HepG2 (cell line): Measurements from ENCODE around the gene PTPN14. TPM values are rescaled to one million over a fixed set of nuclear protein-coding genes. Genes with fewer than 3 reads are reported as not detected.
A peak's percentile ranks its signal among the peaks of the same experiment; 100 is the strongest.

Experiments
- BHLHE40 ChIP-seq: IDR thresholded peaks from 2 replicates; pipeline ENCODE4 v1.6.1; 2011; ENCODE audit warnings: low read length, improper control_type of control experiment
- CHD4 ChIP-seq: fragments of 200-600 bp; sonication (generic); IDR thresholded peaks from 2 replicates; pipeline ENCODE4 v1.7.0; 2017; ENCODE audit warnings: mild to moderate bottlenecking, low read length, borderline replicate concordance
- CREB3 ChIP-seq: sonication (generic); formaldehyde crosslinking; IDR thresholded peaks from 2 replicates; pipeline ENCODE4 v1.5.0; 2020; ENCODE audit warnings: missing genetic modification reagents
- FOSL2 ChIP-seq: sonication (generic); formaldehyde crosslinking; IDR thresholded peaks from 2 replicates; pipeline ENCODE4 v1.4.0; 2020; ENCODE audit warnings: missing genetic modification reagents
- HOXA3 ChIP-seq: sonication (generic); formaldehyde crosslinking; IDR thresholded peaks from 2 replicates; pipeline ENCODE4 v1.5.0; 2020; ENCODE audit warnings: missing genetic modification reagents
- KDM6A ChIP-seq: IDR thresholded peaks from 2 replicates; pipeline ENCODE4 v1.6.1; 2016; ENCODE audit warnings: low read depth
- MIER2 ChIP-seq: IDR thresholded peaks from 2 replicates; pipeline ENCODE4 v1.6.1; 2016; ENCODE audit warnings: missing biosample characterization, missing genetic modification reagents
- MLLT10 ChIP-seq: sonication (generic); formaldehyde crosslinking; IDR thresholded peaks from 2 replicates; pipeline ENCODE4 v1.4.0; 2020; ENCODE audit warnings: missing genetic modification reagents
- NCOR1 ChIP-seq: fragments of 200-600 bp; sonication (generic); IDR thresholded peaks from 2 replicates; pipeline ENCODE4 v1.7.0; 2017; ENCODE audit warnings: antibody characterized with exemption, low read length, borderline replicate concordance
- RAD51 ChIP-seq: fragments of 450-650 bp; IDR thresholded peaks from 2 replicates; pipeline ENCODE4 v1.6.1; 2016; ENCODE audit warnings: borderline replicate concordance
- RARA ChIP-seq: IDR thresholded peaks from 2 replicates; pipeline ENCODE4 v1.6.1; 2016; ENCODE audit warnings: missing genetic modification reagents, missing compliant biosample characterization
- SNRNP70 ChIP-seq: fragments of 200-400 bp; formaldehyde crosslinking; IDR thresholded peaks from 2 replicates; pipeline ENCODE4 v1.6.1; 2017; ENCODE audit warnings: mild to moderate bottlenecking, low read depth, low read length, moderate library complexity
- TRIM22 ChIP-seq: fragments of 450-650 bp; IDR thresholded peaks from 2 replicates; pipeline ENCODE4 v1.6.1; 2017
- ZNF234 ChIP-seq: sonication (generic); formaldehyde crosslinking; conservative IDR thresholded peaks from 2 replicates; pipeline ENCODE4 v1.5.1; 2020; ENCODE audit warnings: mild to moderate bottlenecking, missing genetic modification reagents
- ZNF260 ChIP-seq: sonication (generic); formaldehyde crosslinking; IDR thresholded peaks from 2 replicates; pipeline ENCODE4 v1.4.0; 2020; ENCODE audit warnings: missing genetic modification reagents, low read depth, mild to moderate bottlenecking, borderline replicate concordance
- ZNF460 ChIP-seq: sonication (generic); formaldehyde crosslinking; IDR thresholded peaks from 2 replicates; pipeline ENCODE4 v1.5.1; 2020; ENCODE audit warnings: missing genetic modification reagents, mild to moderate bottlenecking, borderline replicate concordance
- ZNF614 ChIP-seq: IDR thresholded peaks from 2 replicates; pipeline ENCODE4 v1.6.1; 2018; ENCODE audit warnings: missing biosample characterization, missing genetic modification reagents, inconsistent platforms, borderline replicate concordance
- ZNF816 ChIP-seq: sonication (generic); formaldehyde crosslinking; IDR thresholded peaks from 2 replicates; pipeline ENCODE4 v1.8.0; 2022; ENCODE audit warnings: missing genetic modification reagents, mild to moderate bottlenecking, borderline replicate concordance
- ZNF83 ChIP-seq: sonication (generic); formaldehyde crosslinking; IDR thresholded peaks from 2 replicates; pipeline ENCODE4 v1.4.0; 2020; ENCODE audit warnings: missing genetic modification reagents, mild to moderate bottlenecking, borderline replicate concordance
- ZSCAN12 ChIP-seq: sonication (generic); formaldehyde crosslinking; IDR thresholded peaks from 2 replicates; pipeline ENCODE4 v1.9.0; 2021; ENCODE audit warnings: mild to moderate bottlenecking, missing genetic modification reagents
- ZSCAN29 ChIP-seq: sonication (generic); formaldehyde crosslinking; conservative IDR thresholded peaks from 2 replicates; pipeline ENCODE4 v1.4.0; 2020; ENCODE audit warnings: mild to moderate bottlenecking, missing genetic modification reagents
- polyA plus RNA-seq, 8 experiments: library from polyadenylated mRNA; depleted of rRNA in 3 of 8; stranded (reverse) in 7 of 8; unstranded in 1 of 8; fragments of >200 nt; fragmentation: Illumina TruSeq in 4 of 8; extraction: Trizol in 4 of 8; gene quantifications; 2 replicates each; pipeline versions ENCODE4 v1.2.1 to v1.2.3, GENCODE V29; 2011 to 2016; ENCODE audit warnings: low read depth in 4 of 8, missing spikeins in 1 of 8, mixed read lengths in 1 of 8; ENCODE audit not compliant: insufficient read depth in 1 of 8
- total RNA-seq, 5 experiments: library from RNA; depleted of rRNA; stranded (reverse); fragments of >200 nt; fragmentation: Illumina TruSeq; extraction: Trizol; gene quantifications; 2 replicates each; pipeline ENCODE4 v1.2.3, GENCODE V29; 2016; ENCODE audit warnings: low read depth in 1 of 5
- TF ChIP-seq, protein P1 (sequence below): sonication (generic); formaldehyde crosslinking; IDR thresholded peaks from 2 replicates; pipeline ENCODE4 v1.4.0; 2020; ENCODE audit warnings: missing genetic modification reagents
- TF ChIP-seq, protein P2 (sequence below): sonication (generic); formaldehyde crosslinking; IDR thresholded peaks from 2 replicates; pipeline ENCODE4 v1.4.0; 2020; ENCODE audit warnings: missing genetic modification reagents
- TF ChIP-seq, protein P3 (sequence below): sonication (generic); formaldehyde crosslinking; IDR thresholded peaks from 2 replicates; pipeline ENCODE4 v1.4.0; 2020; ENCODE audit warnings: mild to moderate bottlenecking, missing genetic modification reagents, borderline replicate concordance

Gene PTPN14
- total and polyA plus RNA-seq, 2 of the 13 experiments (the other 11 are each of a cell fraction or from before 2014, with no cell fraction given), result 3.9 to 4.7 TPM

GRCh38 chr1:214439352-214440119 lies 111.9 kb downstream of the PTPN14 start (continued):
- TF ChIP-seq, protein P1, sequence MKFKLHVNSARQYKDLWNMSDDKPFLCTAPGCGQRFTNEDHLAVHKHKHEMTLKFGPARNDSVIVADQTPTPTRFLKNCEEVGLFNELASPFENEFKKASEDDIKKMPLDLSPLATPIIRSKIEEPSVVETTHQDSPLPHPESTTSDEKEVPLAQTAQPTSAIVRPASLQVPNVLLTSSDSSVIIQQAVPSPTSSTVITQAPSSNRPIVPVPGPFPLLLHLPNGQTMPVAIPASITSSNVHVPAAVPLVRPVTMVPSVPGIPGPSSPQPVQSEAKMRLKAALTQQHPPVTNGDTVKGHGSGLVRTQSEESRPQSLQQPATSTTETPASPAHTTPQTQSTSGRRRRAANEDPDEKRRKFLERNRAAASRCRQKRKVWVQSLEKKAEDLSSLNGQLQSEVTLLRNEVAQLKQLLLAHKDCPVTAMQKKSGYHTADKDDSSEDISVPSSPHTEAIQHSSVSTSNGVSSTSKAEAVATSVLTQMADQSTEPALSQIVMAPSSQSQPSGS (CRISPR knock-in tag), result peak; percentile 74
- TF ChIP-seq SNRNP70 (no peak), TRIM22 (no peak), NCOR1 (no peak), ZSCAN29 (CRISPR knock-in tag) (no peak), FOSL2 (peak; percentile 91), MIER2 (no peak), RARA (CRISPR knock-in tag) (peak; percentile 44; the same call in 1 of the 2 replicates), ZNF260 (no peak), ZNF234 (CRISPR knock-in tag) (no peak), CREB3 (CRISPR knock-in tag) (no peak), BHLHE40 (no peak), HOXA3 (CRISPR knock-in tag) (peak; percentile 61; the same call in 1 of the 2 replicates), RAD51 (no peak), ZSCAN12 (CRISPR knock-in tag) (no peak), KDM6A (CRISPR knock-in tag) (no peak), ZNF816 (CRISPR knock-in tag) (peak; percentile 33; the same call in 1 of the 2 replicates), ZNF83 (CRISPR knock-in tag) (no peak), ZNF614 (CRISPR knock-in tag) (peak; percentile 45; the same call in 1 of the 2 replicates), ZNF460 (CRISPR knock-in tag) (no peak), MLLT10 (CRISPR knock-in tag) (no peak), CHD4 (no peak)
- TF ChIP-seq, protein P2, sequence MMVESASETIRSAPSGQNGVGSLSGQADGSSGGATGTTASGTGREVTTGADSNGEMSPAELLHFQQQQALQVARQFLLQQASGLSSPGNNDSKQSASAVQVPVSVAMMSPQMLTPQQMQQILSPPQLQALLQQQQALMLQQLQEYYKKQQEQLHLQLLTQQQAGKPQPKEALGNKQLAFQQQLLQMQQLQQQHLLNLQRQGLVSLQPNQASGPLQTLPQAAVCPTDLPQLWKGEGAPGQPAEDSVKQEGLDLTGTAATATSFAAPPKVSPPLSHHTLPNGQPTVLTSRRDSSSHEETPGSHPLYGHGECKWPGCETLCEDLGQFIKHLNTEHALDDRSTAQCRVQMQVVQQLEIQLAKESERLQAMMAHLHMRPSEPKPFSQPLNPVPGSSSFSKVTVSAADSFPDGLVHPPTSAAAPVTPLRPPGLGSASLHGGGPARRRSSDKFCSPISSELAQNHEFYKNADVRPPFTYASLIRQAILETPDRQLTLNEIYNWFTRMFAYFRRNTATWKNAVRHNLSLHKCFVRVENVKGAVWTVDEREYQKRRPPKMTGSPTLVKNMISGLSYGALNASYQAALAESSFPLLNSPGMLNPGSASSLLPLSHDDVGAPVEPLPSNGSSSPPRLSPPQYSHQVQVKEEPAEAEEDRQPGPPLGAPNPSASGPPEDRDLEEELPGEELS (CRISPR knock-in tag), result peak; percentile 93
- TF ChIP-seq, protein P3, sequence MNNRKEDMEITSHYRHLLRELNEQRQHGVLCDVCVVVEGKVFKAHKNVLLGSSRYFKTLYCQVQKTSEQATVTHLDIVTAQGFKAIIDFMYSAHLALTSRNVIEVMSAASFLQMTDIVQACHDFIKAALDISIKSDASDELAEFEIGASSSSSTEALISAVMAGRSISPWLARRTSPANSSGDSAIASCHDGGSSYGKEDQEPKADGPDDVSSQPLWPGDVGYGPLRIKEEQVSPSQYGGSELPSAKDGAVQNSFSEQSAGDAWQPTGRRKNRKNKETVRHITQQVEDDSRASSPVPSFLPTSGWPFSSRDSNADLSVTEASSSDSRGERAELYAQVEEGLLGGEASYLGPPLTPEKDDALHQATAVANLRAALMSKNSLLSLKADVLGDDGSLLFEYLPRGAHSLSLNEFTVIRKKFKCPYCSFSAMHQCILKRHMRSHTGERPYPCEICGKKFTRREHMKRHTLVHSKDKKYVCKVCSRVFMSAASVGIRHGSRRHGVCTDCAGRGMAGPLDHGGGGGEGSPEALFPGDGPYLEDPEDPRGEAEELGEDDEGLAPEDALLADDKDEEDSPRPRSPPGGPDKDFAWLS (CRISPR knock-in tag), result no peak
